ENCODE data around the gene ZDHHC4.

DNA sequence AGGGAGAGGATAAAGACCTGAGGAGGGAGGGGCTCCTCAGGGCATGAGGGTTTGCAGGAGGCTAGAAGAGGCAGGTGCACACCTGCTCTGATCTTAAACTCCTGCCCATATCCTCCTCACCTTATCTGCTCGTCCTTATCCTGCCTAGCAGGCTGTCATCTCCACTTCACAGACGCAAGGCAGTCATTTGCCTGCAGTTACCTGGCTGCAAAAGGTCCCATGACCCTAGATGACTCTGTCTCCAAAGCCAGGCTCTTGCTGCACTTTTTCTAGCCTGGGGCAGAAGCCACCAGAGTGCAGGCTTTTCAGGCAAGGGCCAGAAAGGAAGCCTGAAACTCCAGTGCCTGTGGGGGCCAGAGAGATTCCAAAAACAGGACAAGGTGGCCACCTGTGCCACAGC lies 36.5 kb downstream of the ZDHHC4 start:
- TF ChIP-seq ZNF549 (tag by site-specific recombination; IDR thresholded peaks at IDR 0.05) (no peak), ZNF23 (tag by site-specific recombination; IDR thresholded peaks at IDR 0.05; ENCODE audit: borderline replicate concordance) (no peak), MEIS1 (CRISPR knock-in tag; IDR thresholded peaks at IDR 0.05; ENCODE audit: borderline replicate concordance) (no peak), ZNF184 (tag by site-specific recombination; IDR thresholded peaks at IDR 0.05) (no peak), ZIC2 (tag by site-specific recombination; IDR thresholded peaks at IDR 0.05) (no peak), ZNF274 (IDR thresholded peaks at IDR 0.05; ENCODE audit: low read length) (no peak), ZNF274 (tag by site-specific recombination; IDR thresholded peaks at IDR 0.05; ENCODE audit: borderline replicate concordance) (no peak), ZNF510 (tag by site-specific recombination; IDR thresholded peaks at IDR 0.05; ENCODE audit: insufficient replicate concordance) (no peak), ZNF239 (tag by site-specific recombination; IDR thresholded peaks at IDR 0.05) (no peak)
- TF ChIP-seq, protein P1, sequence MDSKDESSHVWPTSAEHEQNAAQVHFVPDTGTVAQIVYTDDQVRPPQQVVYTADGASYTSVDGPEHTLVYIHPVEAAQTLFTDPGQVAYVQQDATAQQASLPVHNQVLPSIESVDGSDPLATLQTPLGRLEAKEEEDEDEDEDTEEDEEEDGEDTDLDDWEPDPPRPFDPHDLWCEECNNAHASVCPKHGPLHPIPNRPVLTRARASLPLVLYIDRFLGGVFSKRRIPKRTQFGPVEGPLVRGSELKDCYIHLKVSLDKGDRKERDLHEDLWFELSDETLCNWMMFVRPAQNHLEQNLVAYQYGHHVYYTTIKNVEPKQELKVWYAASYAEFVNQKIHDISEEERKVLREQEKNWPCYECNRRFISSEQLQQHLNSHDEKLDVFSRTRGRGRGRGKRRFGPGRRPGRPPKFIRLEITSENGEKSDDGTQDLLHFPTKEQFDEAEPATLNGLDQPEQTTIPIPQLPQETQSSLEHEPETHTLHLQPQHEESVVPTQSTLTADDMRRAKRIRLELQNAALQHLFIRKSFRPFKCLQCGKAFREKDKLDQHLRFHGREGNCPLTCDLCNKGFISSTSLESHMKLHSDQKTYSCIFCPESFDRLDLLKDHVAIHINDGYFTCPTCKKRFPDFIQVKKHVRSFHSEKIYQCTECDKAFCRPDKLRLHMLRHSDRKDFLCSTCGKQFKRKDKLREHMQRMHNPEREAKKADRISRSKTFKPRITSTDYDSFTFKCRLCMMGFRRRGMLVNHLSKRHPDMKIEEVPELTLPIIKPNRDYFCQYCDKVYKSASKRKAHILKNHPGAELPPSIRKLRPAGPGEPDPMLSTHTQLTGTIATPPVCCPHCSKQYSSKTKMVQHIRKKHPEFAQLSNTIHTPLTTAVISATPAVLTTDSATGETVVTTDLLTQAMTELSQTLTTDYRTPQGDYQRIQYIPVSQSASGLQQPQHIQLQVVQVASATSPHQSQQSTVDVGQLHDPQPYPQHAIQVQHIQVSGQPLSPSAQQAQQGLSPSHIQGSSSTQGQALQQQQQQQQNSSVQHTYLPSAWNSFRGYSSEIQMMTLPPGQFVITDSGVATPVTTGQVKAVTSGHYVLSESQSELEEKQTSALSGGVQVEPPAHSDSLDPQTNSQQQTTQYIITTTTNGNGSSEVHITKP (tag by site-specific recombination; IDR thresholded peaks at IDR 0.05), result no peak
- TF ChIP-seq, protein P2, sequence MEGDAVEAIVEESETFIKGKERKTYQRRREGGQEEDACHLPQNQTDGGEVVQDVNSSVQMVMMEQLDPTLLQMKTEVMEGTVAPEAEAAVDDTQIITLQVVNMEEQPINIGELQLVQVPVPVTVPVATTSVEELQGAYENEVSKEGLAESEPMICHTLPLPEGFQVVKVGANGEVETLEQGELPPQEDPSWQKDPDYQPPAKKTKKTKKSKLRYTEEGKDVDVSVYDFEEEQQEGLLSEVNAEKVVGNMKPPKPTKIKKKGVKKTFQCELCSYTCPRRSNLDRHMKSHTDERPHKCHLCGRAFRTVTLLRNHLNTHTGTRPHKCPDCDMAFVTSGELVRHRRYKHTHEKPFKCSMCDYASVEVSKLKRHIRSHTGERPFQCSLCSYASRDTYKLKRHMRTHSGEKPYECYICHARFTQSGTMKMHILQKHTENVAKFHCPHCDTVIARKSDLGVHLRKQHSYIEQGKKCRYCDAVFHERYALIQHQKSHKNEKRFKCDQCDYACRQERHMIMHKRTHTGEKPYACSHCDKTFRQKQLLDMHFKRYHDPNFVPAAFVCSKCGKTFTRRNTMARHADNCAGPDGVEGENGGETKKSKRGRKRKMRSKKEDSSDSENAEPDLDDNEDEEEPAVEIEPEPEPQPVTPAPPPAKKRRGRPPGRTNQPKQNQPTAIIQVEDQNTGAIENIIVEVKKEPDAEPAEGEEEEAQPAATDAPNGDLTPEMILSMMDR (tag by site-specific recombination; IDR thresholded peaks at IDR 0.05), result no peak
- TF ChIP-seq, protein P3, sequence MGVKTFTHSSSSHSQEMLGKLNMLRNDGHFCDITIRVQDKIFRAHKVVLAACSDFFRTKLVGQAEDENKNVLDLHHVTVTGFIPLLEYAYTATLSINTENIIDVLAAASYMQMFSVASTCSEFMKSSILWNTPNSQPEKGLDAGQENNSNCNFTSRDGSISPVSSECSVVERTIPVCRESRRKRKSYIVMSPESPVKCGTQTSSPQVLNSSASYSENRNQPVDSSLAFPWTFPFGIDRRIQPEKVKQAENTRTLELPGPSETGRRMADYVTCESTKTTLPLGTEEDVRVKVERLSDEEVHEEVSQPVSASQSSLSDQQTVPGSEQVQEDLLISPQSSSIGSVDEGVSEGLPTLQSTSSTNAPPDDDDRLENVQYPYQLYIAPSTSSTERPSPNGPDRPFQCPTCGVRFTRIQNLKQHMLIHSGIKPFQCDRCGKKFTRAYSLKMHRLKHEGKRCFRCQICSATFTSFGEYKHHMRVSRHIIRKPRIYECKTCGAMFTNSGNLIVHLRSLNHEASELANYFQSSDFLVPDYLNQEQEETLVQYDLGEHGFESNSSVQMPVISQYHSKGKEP (tag by site-specific recombination; IDR thresholded peaks at IDR 0.05), result no peak

All from HEK293 (cell line).